ENCODE measurements around the gene PARVB. TPM values are rescaled to one million over a fixed set of nuclear protein-coding genes. Genes with fewer than 3 reads are reported as not detected.
"Not testable (repeated sequence)": the region's sequence is repeated elsewhere in the genome, so short reads cannot be mapped to it uniquely, and the experiment has no call there.

The PARVB gene
- total RNA-seq, 1 donor from 2014 or later = 128 TPM

GRCh38 chr22:44107340-44107739 is 83.2 kb downstream of the PARVB start:
- DNase-seq (ENCODE audit: low read depth, low spot score) = no peak

DNA sequence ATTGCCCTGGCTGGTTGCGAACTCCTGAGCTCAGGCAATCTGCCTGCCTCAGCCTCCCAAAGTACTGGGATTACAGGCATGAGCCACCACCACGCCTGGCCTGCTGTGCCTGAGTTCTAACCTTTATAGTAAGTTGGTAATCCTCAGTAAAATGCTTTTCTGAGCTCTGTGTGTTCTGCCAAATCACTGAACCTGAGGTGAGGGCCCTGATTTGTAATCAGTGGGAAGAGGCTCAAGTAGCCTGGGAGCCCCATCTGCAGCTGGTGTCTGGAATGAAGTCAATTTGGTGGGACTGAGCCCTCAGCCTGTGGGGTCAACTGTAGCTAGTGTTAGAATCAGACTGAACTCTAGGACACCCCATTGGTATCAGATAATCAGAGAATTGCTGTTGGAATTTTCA is 84.0 kb downstream of the PARVB start:
- no peak for DNase-seq (ENCODE audit: low read depth, low spot score)

DNA sequence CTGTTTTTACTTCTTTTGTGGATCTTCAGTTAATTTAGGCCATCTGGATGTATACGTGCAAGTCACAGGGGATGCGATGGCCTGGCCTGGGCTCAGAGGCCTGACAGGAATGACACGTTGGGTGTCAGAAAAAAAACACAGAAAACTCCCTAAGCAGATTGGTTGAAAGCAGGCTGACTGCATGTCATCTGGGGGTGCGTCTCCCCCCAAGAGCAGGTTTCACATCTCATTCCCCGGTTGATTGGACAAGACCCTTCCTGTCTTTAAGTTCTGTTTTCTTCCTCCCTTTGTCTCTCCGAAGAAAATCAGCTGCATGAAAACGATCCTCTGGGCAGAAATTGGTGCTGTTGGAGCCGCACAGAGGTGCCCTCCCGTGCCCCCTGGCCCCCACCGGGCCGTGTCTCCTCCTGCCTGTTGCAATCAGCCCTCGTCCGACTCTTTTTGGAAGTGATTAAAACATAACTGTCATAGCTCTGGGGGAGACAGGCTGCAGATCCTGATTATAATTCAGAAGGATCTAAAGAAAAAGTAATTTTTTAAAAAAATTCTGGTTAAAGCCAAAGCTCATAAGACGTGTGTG is 84.8 kb downstream of the PARVB start:
- DNase-seq (ENCODE audit: low read depth, low spot score) = no peak

DNA sequence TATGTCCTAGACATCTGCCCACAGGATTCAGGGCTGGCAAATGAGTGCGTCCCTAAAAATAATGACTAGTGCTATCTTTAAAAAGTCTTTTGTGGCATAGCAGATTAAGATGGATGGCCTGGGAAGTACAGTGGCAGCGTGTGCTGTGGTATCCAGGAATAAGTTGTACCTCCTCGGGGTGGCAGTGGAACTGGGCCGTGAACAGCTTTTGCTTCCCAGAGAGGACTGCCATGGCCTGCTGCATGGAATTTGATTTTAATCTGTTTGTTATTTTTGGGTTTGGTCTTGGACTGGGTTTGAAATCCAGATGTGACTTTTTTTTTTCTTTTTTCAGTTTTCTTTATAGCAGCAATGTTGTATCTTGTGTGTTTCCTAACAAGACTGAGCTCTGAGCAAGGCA is 85.3 kb downstream of the PARVB start:
- DNase-seq (ENCODE audit: low read depth, low spot score) = no peak

DNA sequence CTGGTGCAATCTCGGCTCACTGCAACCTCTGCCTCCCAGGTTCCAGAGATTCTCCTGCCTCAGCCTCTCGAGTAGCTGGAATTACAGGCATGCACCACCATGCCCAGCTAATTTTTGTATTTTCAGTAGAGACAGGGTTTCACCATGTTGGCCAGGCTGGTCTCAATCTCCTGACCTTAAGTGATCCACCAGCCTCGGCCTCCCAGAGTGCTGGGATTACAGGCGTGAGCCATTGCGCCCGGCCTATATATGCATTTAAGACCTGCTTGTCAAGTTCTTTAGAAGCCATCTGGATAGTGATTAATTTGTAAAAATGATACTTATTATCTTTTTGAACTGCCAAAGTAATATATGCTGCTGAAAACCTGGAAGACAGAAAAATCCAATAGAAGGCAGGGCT is 86.6 kb downstream of the PARVB start:
- not testable (repeated sequence) for DNase-seq (ENCODE audit: low read depth, low spot score)

DNA sequence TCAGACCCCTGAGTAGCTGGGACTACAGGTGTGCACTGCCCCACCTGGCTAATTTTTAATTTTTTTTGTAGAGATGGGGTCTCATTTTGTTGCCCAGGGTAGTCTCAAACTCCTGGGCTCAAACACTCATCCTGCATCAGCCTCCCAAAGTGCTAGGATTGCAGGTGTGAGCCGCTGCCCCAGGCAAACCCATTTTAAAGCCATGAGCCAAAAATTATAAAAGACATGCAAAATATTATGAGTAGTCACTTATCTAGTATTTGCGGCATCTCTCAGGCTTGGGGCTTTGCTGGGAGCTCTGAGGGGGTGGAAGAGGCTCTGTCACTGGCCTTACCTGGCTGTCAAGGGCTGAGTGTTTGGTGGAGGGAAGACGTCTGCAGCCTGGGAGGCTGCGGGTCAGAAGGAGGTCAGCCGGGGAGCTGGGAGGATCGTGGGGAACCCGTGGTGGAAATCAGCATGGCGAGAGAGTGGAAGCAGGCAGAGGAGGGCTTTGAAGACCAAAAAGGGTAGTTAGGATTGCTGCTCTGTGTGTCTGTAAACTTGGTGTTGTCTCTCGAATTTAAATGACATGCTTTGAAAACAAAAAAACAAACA is 87.6 kb downstream of the PARVB start:
- DNase-seq (ENCODE audit: low read depth, low spot score) = no peak

GRCh38 chr22:44112191-44112590 is 88.1 kb downstream of the PARVB start:
- no peak for DNase-seq (ENCODE audit: low read depth, low spot score)

GRCh38 chr22:44116331-44116730 is 92.2 kb downstream of the PARVB start:
- DNase-seq (ENCODE audit: low read depth, low spot score) = no peak

GRCh38 chr22:44116755-44117684 is 92.9 kb downstream of the PARVB start:
- DNase-seq (ENCODE audit: low read depth, low spot score) = no peak

- DNase-seq (ENCODE audit: low read depth, low spot score) = no peak
Measured at GRCh38 chr22:44117746-44118145, 93.6 kb downstream of the PARVB start.

- DNase-seq (ENCODE audit: low read depth, low spot score) = no peak
Measured at GRCh38 chr22:44118645-44119315, 94.7 kb downstream of the PARVB start.

DNA sequence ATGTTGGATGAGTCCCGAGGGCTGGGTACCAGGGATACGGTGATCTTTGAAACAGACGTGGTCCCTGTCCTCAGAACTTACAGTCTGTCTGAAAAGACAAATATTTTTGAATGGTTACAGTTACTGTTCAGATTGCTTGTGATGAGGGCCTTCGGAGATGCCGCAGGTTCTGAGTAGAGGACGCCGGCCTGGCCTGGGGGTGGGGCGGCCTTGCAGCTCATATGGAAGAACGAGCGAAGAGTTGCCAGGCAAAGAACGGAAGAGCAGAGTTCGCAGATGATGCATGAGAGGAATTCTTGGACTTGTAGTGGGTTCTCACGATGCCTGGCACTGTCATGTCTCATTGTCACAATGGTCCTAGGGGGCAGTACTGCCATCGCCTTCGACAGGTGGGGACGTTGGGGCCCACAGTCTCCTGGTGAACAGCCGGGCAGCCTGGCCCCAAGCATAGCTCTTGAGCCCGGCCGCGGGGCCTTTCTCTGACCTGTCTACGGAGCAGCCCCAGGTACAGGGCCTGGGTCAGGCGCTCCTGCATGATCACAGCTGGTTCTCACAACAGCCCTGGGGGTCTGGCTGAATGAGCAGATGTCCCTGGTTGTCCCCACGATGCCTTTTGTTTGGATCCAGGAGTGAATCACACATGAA is 95.7 kb downstream of the PARVB start:
- no peak for DNase-seq (ENCODE audit: low read depth, low spot score)

DNA sequence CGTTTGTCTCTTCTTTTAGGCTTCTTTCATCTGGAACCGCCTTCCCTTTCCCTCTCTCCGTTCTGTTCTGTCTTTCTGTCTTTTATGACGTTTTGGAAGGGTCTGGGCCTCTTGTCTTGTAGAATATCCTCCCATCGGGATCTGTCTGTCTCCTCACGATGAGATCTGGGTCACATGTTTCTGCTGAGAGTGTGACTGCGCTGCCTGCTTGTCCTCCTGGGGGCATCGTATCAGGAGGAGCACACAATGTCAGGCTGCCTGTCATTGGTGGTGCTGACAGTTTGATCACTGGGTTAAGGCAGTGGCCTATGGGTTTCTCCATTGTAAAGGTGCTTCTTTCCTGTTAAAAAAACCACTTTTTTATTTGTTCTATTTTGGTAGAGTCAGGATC is 96.2 kb downstream of the PARVB start:
- no peak for DNase-seq (ENCODE audit: low read depth, low spot score)

DNA sequence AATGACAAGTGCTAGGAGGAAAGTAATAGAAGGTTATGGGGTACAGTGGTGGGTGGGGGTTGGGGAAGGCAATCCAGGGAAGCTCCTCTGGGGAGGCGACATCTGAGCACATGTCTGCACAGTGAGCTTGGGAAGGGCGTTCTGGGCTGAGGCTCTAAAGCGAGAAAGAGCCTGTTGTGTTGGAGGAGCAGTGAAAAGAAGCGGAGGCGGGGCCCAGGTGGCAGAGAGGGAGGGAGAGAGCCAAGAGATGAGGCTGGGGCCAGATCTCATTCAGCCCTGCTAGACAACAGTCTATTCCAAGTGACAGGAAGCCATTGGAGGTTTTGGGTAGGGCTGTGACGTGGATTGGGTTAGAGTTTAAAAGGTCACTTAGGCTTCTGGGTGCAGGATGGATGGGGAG is 101.3 kb downstream of the PARVB start:
- no peak for DNase-seq (ENCODE audit: low read depth, low spot score)

DNA sequence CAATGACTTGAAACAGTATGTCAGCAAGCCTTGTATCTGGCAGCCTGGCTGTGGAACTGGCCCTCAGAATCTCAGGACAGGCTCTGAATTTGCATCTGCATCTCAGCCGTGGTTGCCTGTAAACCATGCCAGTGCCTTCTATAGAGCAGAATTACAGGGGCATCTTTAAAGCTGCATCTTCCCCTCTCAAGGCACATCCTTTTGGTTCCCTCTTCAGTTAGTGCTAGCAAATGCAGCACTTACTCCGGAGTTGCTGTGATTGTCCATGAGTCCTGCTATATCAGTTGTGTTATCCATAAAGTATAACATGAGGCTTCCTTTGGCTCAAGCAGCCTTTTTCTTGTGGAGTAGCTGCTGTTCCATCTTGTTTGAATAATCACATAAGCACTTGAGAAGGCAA is 102.7 kb downstream of the PARVB start:
- DNase-seq (ENCODE audit: low read depth, low spot score) = no peak

DNA sequence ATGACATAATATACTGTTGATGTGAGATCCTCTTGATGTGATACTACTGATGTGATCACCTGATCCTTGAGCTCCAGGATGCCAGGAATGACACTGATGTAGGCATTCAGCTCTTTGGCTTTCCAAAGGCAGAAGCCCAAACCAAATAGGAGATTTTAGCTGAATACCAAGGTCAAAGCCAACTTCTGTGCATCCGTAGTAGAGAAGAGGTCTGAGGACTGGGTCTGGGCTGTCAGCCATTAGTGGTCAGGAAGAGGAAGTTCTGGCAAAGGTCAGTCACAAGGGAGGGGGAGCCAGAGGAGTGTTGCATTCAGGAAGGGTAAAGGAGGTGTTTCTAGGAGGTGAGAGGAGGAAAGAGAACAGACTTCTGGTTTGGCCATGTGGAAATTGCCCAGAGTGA is 103.3 kb downstream of the PARVB start:
- no peak for DNase-seq (ENCODE audit: low read depth, low spot score)

- DNase-seq (ENCODE audit: low read depth, low spot score) = no peak
Measured at GRCh38 chr22:44128958-44129618, 105.0 kb downstream of the PARVB start.

DNA sequence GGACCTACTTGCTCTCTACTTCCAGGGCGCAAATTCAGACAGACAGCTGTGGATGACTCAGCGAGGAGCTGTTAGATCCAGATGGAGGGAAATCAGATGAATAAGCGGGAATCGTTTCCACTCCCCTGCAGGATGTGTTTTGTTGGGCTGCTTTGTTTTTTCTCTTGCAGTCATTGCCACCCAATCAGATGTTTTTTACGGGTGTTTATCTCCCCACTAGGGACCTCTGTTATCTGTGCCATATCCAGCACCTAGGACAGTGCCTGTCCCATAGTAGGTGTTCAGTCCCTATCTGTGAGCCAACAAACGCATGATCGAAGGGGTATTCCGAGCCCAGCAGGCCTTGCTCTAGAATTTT is 105.5 kb downstream of the PARVB start:
- DNase-seq (ENCODE audit: low read depth, low spot score) = peak; percentile 37

GRCh38 chr22:44130076-44130711 is 106.1 kb downstream of the PARVB start:
- DNase-seq (ENCODE audit: low read depth, low spot score) = no peak

GRCh38 chr22:44131412-44131811 is 107.3 kb downstream of the PARVB start:
- no peak for DNase-seq (ENCODE audit: low read depth, low spot score)
